HepG2 (cell line): ENCODE measurements around the gene TMIGD2. TPM values are rescaled to one million over a fixed set of nuclear protein-coding genes. Genes with fewer than 3 reads are reported as not detected.

Source experiments
- ATF7 ChIP-seq, 2 experiments: fragments of 450-650 bp in 1 of 2; sonication (generic) in 1 of 2; formaldehyde crosslinking in 1 of 2; IDR thresholded peaks; 2 replicates each; pipeline versions ENCODE4 v1.4.0 to v1.6.1; 2016 to 2020; ENCODE audit warnings: antibody characterized with exemption in 1 of 2, mild to moderate bottlenecking in 1 of 2, missing genetic modification reagents in 1 of 2
- BCL3 ChIP-seq: sonication (generic); formaldehyde crosslinking; IDR thresholded peaks from 2 replicates; pipeline ENCODE4 v1.5.1; 2020; ENCODE audit warnings: mild to moderate bottlenecking, missing genetic modification reagents, moderate library complexity
- CENPT ChIP-seq: sonication (generic); formaldehyde crosslinking; IDR thresholded peaks from 2 replicates; pipeline ENCODE4 v1.8.0; 2022; ENCODE audit warnings: low read depth, mild to moderate bottlenecking, moderate library complexity, missing genetic modification reagents
- CHD4 ChIP-seq: fragments of 200-600 bp; sonication (generic); IDR thresholded peaks from 2 replicates; pipeline ENCODE4 v1.7.0; 2017; ENCODE audit warnings: mild to moderate bottlenecking, low read length, borderline replicate concordance
- ELK4 ChIP-seq: sonication (generic); formaldehyde crosslinking; IDR thresholded peaks from 2 replicates; pipeline ENCODE4 v1.9.0; 2021; ENCODE audit warnings: missing genetic modification reagents, borderline replicate concordance
- HMGXB4 ChIP-seq, 2 experiments: sonication (generic) in 1 of 2; formaldehyde crosslinking in 1 of 2; IDR thresholded peaks; 2 replicates each; pipeline versions ENCODE4 v1.4.0 to v1.6.1; 2018 to 2020; ENCODE audit warnings: missing genetic modification reagents in 2 of 2, borderline replicate concordance in 1 of 2, low read depth in 1 of 2, mild to moderate bottlenecking in 1 of 2, missing biosample characterization in 1 of 2
- KDM3A ChIP-seq: IDR thresholded peaks from 2 replicates; pipeline ENCODE4 v1.6.1; 2018; ENCODE audit warnings: low read depth, missing compliant biosample characterization
- NFIC ChIP-seq: IDR thresholded peaks from 2 replicates; pipeline ENCODE4 v1.6.1; 2012; ENCODE audit warnings: mild to moderate bottlenecking, low read length, inconsistent platforms
- NFKB2 ChIP-seq: sonication (generic); formaldehyde crosslinking; IDR thresholded peaks from 2 replicates; pipeline ENCODE4 v1.4.0; 2020; ENCODE audit warnings: missing genetic modification reagents, borderline replicate concordance
- RELA ChIP-seq: sonication (generic); formaldehyde crosslinking; IDR thresholded peaks from 2 replicates; pipeline ENCODE4 v1.4.0; 2020; ENCODE audit warnings: missing genetic modification reagents
- SCMH1 ChIP-seq: sonication (generic); formaldehyde crosslinking; IDR thresholded peaks from 2 replicates; pipeline ENCODE4 v1.9.0; 2021; ENCODE audit warnings: missing genetic modification reagents, mild to moderate bottlenecking, borderline replicate concordance
- STAG1 ChIP-seq: sonication (generic); formaldehyde crosslinking; IDR thresholded peaks from 2 replicates; pipeline ENCODE4 v1.4.0; 2020; ENCODE audit warnings: missing genetic modification reagents
- TAF15 ChIP-seq: fragments of 200-400 bp; formaldehyde crosslinking; IDR thresholded peaks from one replicate; pipeline ENCODE4 v1.6.1; 2018; ENCODE audit warnings: mild to moderate bottlenecking, low read depth, low read length; ENCODE audit not compliant: poor library complexity, severe bottlenecking
- ZBTB33 ChIP-seq: sonication (generic); formaldehyde crosslinking; IDR thresholded peaks from 2 replicates; pipeline ENCODE4 v1.4.0; 2020; ENCODE audit warnings: missing genetic modification reagents
- ZFAT ChIP-seq: sonication (generic); formaldehyde crosslinking; conservative IDR thresholded peaks from 2 replicates; pipeline ENCODE4 v1.8.1; 2023; ENCODE audit warnings: missing genetic modification reagents, inconsistent platforms
- ZNF225 ChIP-seq: sonication (generic); formaldehyde crosslinking; IDR thresholded peaks from 2 replicates; pipeline ENCODE4 v1.4.0; 2020; ENCODE audit warnings: mild to moderate bottlenecking, missing genetic modification reagents
- ZNF503 ChIP-seq: sonication (generic); formaldehyde crosslinking; IDR thresholded peaks from 2 replicates; pipeline ENCODE4 v1.4.0; 2020; ENCODE audit warnings: missing genetic modification reagents
- ZNF556 ChIP-seq: sonication (generic); formaldehyde crosslinking; IDR thresholded peaks from 2 replicates; pipeline ENCODE4 v1.4.0; 2020; ENCODE audit warnings: mild to moderate bottlenecking, missing genetic modification reagents, borderline replicate concordance
- ZNF841 ChIP-seq: sonication (generic); formaldehyde crosslinking; IDR thresholded peaks from 2 replicates; pipeline ENCODE4 v1.8.1; 2023; ENCODE audit warnings: missing genetic modification reagents, borderline replicate concordance
- polyA plus RNA-seq, 8 experiments: library from polyadenylated mRNA; depleted of rRNA in 3 of 8; stranded (reverse) in 7 of 8; unstranded in 1 of 8; fragments of >200 nt; fragmentation: Illumina TruSeq in 4 of 8; extraction: Trizol in 4 of 8; gene quantifications; 2 replicates each; pipeline versions ENCODE4 v1.2.1 to v1.2.3, GENCODE V29; 2011 to 2016; ENCODE audit warnings: low read depth in 4 of 8, missing spikeins in 1 of 8, mixed read lengths in 1 of 8; ENCODE audit not compliant: insufficient read depth in 1 of 8
- total RNA-seq, 5 experiments: library from RNA; depleted of rRNA; stranded (reverse); fragments of >200 nt; fragmentation: Illumina TruSeq; extraction: Trizol; gene quantifications; 2 replicates each; pipeline ENCODE4 v1.2.3, GENCODE V29; 2016; ENCODE audit warnings: low read depth in 1 of 5

TMIGD2 gene
- total and polyA plus RNA-seq, 2 of the 13 experiments (the other 11 are each of a cell fraction or from before 2014, with no cell fraction given) = 0.11 to 1.0 TPM

GRCh38 chr19:4267101-4267900 lies 34.9 kb downstream of the TMIGD2 start (continued):
- TF ChIP-seq ELK4 (CRISPR knock-in tag) (no peak), ZNF503 (CRISPR knock-in tag) (no peak), TAF15 (no peak), NFIC (no peak), ZNF225 (CRISPR knock-in tag) (no peak), ZNF841 (CRISPR knock-in tag) (no peak), ZBTB33 (CRISPR knock-in tag) (peak; percentile 46; the same call in 1 of the 2 replicates), ZFAT (no peak), HMGXB4 (CRISPR knock-in tag; IDR thresholded peaks at IDR 0.05; ENCODE audit: borderline replicate concordance in 1 of 2, low read depth in 1 of 2) (peak; percentile 22 to 64; a peak in 2 of 4 replicates), CHD4 (peak; percentile 83), BCL3 (peak; percentile 35; the same call in 1 of the 2 replicates), SCMH1 (CRISPR knock-in tag) (no peak), KDM3A (no peak), RELA (CRISPR knock-in tag) (no peak), NFKB2 (CRISPR knock-in tag) (no peak), STAG1 (CRISPR knock-in tag) (peak; percentile 95), CENPT (no peak), ATF7 (IDR thresholded peaks at IDR 0.05) (no peak), ATF7 (CRISPR knock-in tag; IDR thresholded peaks at IDR 0.05) (no peak), ZNF556 (CRISPR knock-in tag) (0 out of 2 replicates have a peak, but pooled peaks have one; percentile 46)
